Left lung (tissue), 10 donors: ENCODE measurements around the gene ICAM5. TPM values are rescaled to one million over a fixed set of nuclear protein-coding genes. Genes with fewer than 3 reads are reported as not detected.

Experiments
- ATAC-seq: fragments of 200-7000 bp; cut with Tn5 transposase; one replicate; pipeline ENCODE4 v1.9.1; 2020; ENCODE audit warnings: moderate library complexity
- DNase-seq, 4 donors: peaks; one replicate each; pipeline ENCODE4 v3.0.0-alpha.2; 2013 to 2020
- H3K27ac ChIP-seq, 2 donors: fragments of 200-600 bp; sonication (generic) in 1 of 2; one replicate each; pipeline versions ENCODE4 v1.5.0 to v1.8.0; 2020 to 2021
- H3K27me3 ChIP-seq, 2 donors: fragments of 200-600 bp; sonication (generic) in 1 of 2; one replicate each; pipeline versions ENCODE4 v1.5.0 to v1.8.0; 2020 to 2021
- H3K36me3 ChIP-seq, 2 donors: fragments of 200-600 bp; sonication (generic) in 1 of 2; one replicate each; pipeline versions ENCODE4 v1.5.0 to v1.8.0; 2020 to 2021
- H3K4me1 ChIP-seq, 2 donors: fragments of 200-600 bp; one replicate each; pipeline ENCODE4 v1.8.0; 2021
- H3K4me3 ChIP-seq, 2 donors: fragments of 200-600 bp; sonication (generic) in 1 of 2; one replicate each; pipeline versions ENCODE4 v1.5.0 to v1.8.0; 2020 to 2021; ENCODE audit warnings: mild to moderate bottlenecking in 1 of 2
- H3K9me3 ChIP-seq, 2 donors: fragments of 200-600 bp; sonication (generic) in 1 of 2; one replicate each; pipeline versions ENCODE4 v1.5.0 to v1.8.0; 2020 to 2021
- CTCF ChIP-seq, 2 donors: fragments of 200-600 bp; sonication (generic) in 1 of 2; IDR thresholded peaks; one replicate each; pipeline versions ENCODE4 v1.5.0 to v1.8.0; 2021; ENCODE audit warnings: antibody characterized with exemption in 2 of 2
- intact Hi-C, 2 donors: fragments of 100-400 bp; cut with DNase I; formaldehyde crosslinking; loops; one replicate each; pipeline versions ENCODE4 v1.11.2 to v1.14.2; 2022
- polyA plus RNA-seq, 6 donors: library from polyadenylated mRNA; unstranded; fragments of 120-200 nt; gene quantifications; one replicate each; pipeline ENCODE4 v1.2.1, GENCODE V29; 2013; ENCODE audit not compliant: insufficient read length in 6 of 6
- total RNA-seq, 2 donors: library from RNA; stranded (reverse); fragmentation: NEBNext Ultra II Directional; extraction: Animal tissue kit (Norgen Biotek cat#: 25700); gene quantifications; one replicate each; pipeline ENCODE4 v1.2.1, GENCODE V29; 2021
- donor health status: DM: no; HTN: yes; CAD: no.
- donor health status: DM: no; HTN: no; CAD: no.

ICAM5 gene
- total and polyA plus RNA-seq, 8 donors: 3.9 to 25.7 (median 11.4) TPM

GRCh38 chr19:10284065-10284959 is 5.4 kb upstream of the ICAM5 start:
- Histone ChIP-seq H3K36me3 (peaks cover 0 to 70% of the 10 kb centered on the region in 2 donors), H3K9me3 (no peaks in the 10 kb centered on the region), H3K27ac (peak overlapping the region; percentile 53 to 59), H3K4me1 (peaks cover 21 to 95% of the 10 kb centered on the region in 2 donors), H3K27me3 (peaks cover 0 to 21% of the 10 kb centered on the region in 2 donors), H3K4me3 (no peak overlapping the region)
- TF ChIP-seq CTCF (IDR thresholded peaks at IDR 0.05): no peak
- no peak for ATAC-seq
- intact Hi-C loops: no loop called here
- DNase-seq: no peak

GRCh38 chr19:10284960-10285278 is 4.8 kb upstream of the ICAM5 start:
- Histone ChIP-seq H3K9me3 (no peaks in the 10 kb centered on the region), H3K4me3 (no peak overlapping the region), H3K27me3 (peaks cover 0 to 28% of the 10 kb centered on the region in 2 donors), H3K27ac (peak overlapping the region; percentile 7 to 18), H3K4me1 (peaks cover 27 to 95% of the 10 kb centered on the region in 2 donors), H3K36me3 (peaks cover 0 to 64% of the 10 kb centered on the region in 2 donors)
- ATAC-seq: no peak
- TF ChIP-seq CTCF (IDR thresholded peaks at IDR 0.05): no peak
- no peak for DNase-seq
- intact Hi-C loops: no loop called here

GRCh38 chr19:10285393-10285792 is 4.4 kb upstream of the ICAM5 start:
- no peak for TF ChIP-seq CTCF (IDR thresholded peaks at IDR 0.05)
- Histone ChIP-seq H3K27ac (peak overlapping the region; percentile 64 to 77), H3K4me3 (no peak overlapping the region), H3K9me3 (no peaks in the 10 kb centered on the region), H3K4me1 (peaks cover 32 to 95% of the 10 kb centered on the region in 2 donors), H3K36me3 (peaks cover 0 to 59% of the 10 kb centered on the region in 2 donors), H3K27me3 (peaks cover 0 to 32% of the 10 kb centered on the region in 2 donors)
- DNase-seq: no peak
- no peak for ATAC-seq
- intact Hi-C loops: no loop called here

GRCh38 chr19:10286803-10287737 is 2.7 kb upstream of the ICAM5 start, which contains the start of gene ICAM4:
Gene ICAM4, plus strand, starts transcription at chr19:10286955. Its CDS starts 58 bp downstream, at chr19:10287013.
- DNase-seq (peak; percentile 85 to 96 (median 90)), ATAC-seq (peak; percentile 51)
- H3K4me3 ChIP-seq: peak within 1 kb of the TSS in 1 of 2 donors; percentile 29
- peaks cover 9 to 49% of the 10 kb centered on the region in 2 donors for H3K27me3 ChIP-seq
- H3K27ac ChIP-seq: peak within 1 kb of the TSS; percentile 64 to 77
- no peaks in the 10 kb centered on the region for H3K9me3 ChIP-seq
- peaks cover 0 to 43% of the 10 kb centered on the region in 2 donors for H3K36me3 ChIP-seq
- no peak for TF ChIP-seq CTCF (IDR thresholded peaks at IDR 0.05)
- intact Hi-C loops: no loop called here
- H3K4me1 ChIP-seq: peaks cover 47 to 99% of the 10 kb centered on the region in 2 donors
